Activated effector memory CD4-positive, alpha-beta T cell treated with Interleukin-2 at 50 U/mL for 16 hours (primary cell): ENCODE data around the gene TYK2.
"Not testable (repeated sequence)": the region's sequence is repeated elsewhere in the genome, so short reads cannot be mapped to it uniquely, and the experiment has no call there.

Experiments used
- DNase-seq: peaks from one replicate; pipeline ENCODE4 v3.0.0-alpha.2; 2020

The TYK2 gene

GRCh38 chr19:10368101-10368803, 12.1 kb downstream of the TYK2 start:
- no peak for DNase-seq

- DNase-seq: not testable (repeated sequence)
These were observed 13.3 kb downstream of the TYK2 start for GRCh38 chr19:10366950-10367512.

GRCh38 chr19:10365518-10365917, 14.9 kb downstream of the TYK2 start:
- no peak for DNase-seq

- no peak for DNase-seq
These were observed 15.7 kb downstream of the TYK2 start for GRCh38 chr19:10364644-10365043.

DNA sequence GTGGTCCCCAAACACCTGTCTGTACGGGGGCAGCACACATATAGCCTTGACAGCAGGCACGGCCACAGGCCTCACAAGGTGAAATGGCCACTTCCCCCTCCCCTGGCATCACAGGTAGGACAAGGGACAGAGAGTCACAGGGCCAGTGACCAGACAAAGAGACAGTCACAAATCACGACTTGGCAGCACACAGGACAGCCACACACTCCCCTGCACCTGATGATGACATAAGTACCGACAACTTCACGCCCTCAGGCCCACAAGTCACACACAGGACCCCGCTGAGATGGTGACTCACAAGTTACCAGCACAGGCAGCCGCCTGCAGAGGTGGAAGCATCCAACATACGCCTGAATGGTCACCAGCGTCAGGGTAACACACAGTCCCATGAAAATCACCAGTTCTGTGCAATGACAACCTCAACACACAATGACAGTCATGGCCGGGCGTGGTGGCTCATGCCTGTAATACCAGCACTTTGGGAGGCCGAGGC, 16.5 kb downstream of the TYK2 start:
- no peak for DNase-seq

- DNase-seq: no peak
These were observed 18.1 kb downstream of the TYK2 start for GRCh38 chr19:10362259-10362658.

- DNase-seq: no peak
These were observed 18.8 kb downstream of the TYK2 start for GRCh38 chr19:10361569-10362011.

- DNase-seq: no peak
These were observed 23.9 kb downstream of the TYK2 start for GRCh38 chr19:10356431-10356830.

DNA sequence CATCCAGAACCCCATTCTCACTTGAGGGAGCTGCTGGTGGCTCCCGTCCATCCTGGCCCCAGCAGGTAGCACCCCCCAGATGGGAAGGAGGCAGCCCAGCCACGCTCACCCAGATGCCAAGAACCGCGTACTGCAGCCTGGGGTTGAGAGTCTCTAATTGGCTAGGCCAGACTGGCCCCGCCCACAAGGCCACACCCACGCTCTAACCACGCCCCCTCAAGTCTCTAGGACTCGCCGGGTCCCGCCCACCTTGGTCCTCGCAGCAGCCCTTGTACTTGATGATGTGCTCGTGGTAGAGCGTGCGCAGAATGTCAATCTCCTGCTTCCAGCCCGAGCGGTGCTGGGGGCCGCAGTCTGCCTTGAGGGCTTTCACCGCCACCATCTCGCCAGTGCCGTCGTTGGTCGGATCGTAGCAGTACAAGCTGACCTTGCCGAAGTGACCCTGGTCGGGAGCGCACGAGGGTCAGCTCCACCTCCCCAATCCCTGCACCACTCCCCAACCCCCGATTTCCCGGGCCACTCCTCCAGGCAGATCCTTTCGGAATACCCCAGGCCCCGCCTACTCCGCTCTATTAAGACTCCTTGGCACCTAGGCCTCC, 26.5 kb downstream of the TYK2 start:
- no peak for DNase-seq

DNA sequence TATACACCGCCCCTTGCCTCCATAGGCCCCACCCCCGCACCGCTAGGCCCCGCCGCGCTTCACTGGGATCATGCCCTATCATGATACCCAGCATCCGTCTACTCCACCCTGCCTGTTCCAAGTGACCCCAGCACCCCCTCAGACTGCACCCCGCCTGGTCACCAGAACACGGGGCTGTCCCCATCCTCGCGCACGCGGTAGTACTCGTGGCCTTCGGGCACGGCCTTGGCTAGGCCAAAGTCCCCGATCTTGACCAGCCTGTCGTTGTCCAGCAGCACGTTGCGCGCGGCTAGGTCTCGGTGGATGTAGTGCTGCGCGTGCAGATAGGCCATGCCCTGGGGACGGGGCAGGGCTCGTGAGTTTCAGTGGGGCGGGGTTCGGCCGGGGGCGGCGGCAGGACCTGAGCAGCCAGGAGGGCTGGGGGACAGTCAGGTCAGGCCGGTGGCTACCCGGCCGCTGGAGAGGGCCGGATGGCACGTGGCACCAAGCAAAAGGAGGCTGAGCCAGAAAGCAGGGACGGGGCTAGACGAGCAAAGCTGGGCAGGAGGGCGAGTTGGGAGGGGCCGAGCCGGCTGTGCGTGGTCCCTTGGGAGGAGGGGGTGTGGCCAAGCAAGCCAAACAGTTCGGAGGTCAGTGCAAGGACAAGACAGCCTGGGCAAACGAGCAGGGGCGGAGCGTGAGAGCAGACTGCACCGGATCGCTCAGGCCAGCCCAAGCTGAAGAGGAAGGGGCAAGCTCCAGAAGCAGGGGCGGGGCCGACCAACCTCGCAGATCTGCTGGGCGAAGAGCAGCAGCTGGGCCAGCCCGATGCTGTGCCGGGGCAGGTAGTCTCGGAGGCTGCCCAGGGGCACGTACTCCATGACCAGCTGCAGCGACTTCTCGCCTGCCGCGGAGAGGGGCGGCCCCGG, 27.4 kb downstream of the TYK2 start:
- no peak for DNase-seq

GRCh38 chr19:10346509-10346908, 33.9 kb downstream of the TYK2 start:
- no peak for DNase-seq

GRCh38 chr19:10344780-10345179, 35.6 kb downstream of the TYK2 start:
- DNase-seq: no peak

- no peak for DNase-seq
These were observed 36.9 kb downstream of the TYK2 start for GRCh38 chr19:10343495-10343894.

GRCh38 chr19:10339977-10340376, 40.4 kb downstream of the TYK2 start:
- DNase-seq: no peak

GRCh38 chr19:10339380-10339960, 40.9 kb downstream of the TYK2 start, which contains the start of gene ICAM3:
TSS of gene ICAM3 (minus strand) at chr19:10339624. CDS start at chr19:10339614, 10 bp downstream.
- DNase-seq: peak; percentile 57

GRCh38 chr19:10338940-10339339, 41.4 kb downstream of the TYK2 start:
- no peak for DNase-seq

GRCh38 chr19:10336725-10337124, 43.6 kb downstream of the TYK2 start:
- not testable (repeated sequence) for DNase-seq

DNA sequence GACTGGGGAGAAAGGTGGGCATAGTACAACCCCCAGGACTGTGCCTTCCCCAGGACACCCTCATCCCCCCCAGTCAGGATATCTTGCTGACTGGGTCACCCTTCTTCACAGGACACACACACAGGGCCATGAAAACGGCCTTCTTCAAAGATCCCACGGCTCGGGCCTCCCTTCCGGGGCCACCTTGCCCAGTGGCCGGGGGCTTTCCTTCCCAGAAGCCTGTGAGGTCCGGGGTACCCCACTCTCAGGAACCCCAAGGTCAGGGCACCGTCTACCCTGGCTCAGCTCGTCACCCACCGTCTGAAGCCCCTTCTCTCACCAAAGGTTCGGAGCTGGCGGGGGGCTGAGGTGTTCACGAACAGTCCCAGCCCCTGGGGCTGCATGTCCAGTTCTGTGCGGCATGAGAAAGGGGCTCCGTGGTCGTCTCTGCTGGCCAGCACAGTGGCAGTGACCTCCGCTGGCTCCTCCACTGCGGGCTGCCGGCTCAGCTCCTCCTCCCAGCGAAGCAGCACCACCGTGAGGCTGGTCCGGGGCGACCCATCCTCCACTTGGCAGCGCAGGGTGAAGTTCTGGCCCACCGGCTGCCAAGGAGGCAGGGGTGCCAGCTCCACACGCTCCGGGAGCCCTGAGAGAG, 44.9 kb downstream of the TYK2 start:
- DNase-seq: no peak

GRCh38 chr19:10334588-10335351, 45.6 kb downstream of the TYK2 start:
- DNase-seq: no peak

DNA sequence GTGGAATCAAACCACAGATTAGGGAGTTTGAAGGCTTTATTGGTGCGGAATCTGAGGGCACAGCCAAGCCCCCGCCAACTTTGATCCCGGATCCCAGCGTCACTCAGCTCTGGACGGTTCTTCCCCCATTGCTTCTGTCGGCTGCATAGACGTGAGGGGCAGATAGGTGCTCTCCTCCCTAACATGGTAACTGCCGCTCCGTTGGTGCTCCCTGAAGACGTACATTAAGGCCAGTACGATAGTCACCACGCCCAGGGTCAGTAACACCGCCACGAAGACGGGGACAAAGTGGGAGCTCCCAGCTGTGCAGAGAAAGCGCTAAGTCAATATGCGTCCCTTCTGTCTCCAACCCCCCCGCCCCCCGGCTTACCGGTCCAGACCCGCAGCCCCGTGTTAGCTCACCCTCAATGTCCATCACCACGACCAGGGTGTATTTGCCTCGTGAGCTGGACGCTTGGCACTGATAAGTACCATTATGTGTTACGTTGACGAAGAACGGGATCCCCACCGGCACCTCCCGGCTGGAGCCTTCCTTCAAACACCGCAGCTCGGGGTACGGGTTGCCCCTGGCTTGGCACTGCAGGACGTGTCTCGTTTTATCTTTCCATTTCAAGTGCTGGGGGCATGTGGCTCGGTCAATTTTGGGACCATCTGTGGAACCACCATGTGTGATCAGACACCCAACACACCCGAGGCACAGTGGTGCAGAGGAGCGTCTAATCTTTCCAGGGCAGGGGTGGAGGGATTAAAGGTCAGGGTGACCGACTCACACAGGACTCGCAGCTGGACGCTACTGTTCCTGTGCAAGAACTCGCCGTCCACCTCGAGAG, 46.4 kb downstream of the TYK2 start:
- DNase-seq: no peak
